Middle frontal gyrus (tissue), 1 donor: Measurements from ENCODE around the gene STXBP5.
"Not testable (repeated sequence)": the region's sequence is repeated elsewhere in the genome, so short reads cannot be mapped to it uniquely, and the experiment has no call there.

ENCODE experiments used
- DNase-seq: peaks from one replicate; pipeline ENCODE4 v3.0.0-alpha.2; 2015; ENCODE audit warnings: low spot score; ENCODE audit errors: extremely low spot score

The STXBP5 gene

GRCh38 chr6:147372806-147373205 lies 168.6 kb downstream of the STXBP5 start:
- DNase-seq, result no peak

- DNase-seq, result no peak
Measured at GRCh38 chr6:147378819-147379218, 174.6 kb downstream of the STXBP5 start.

GRCh38 chr6:147380841-147381240 lies 176.6 kb downstream of the STXBP5 start:
- not testable (repeated sequence) for DNase-seq

GRCh38 chr6:147381712-147382111 lies 177.5 kb downstream of the STXBP5 start:
- no peak for DNase-seq

- DNase-seq, result no peak
Measured at GRCh38 chr6:147382945-147383554, 178.8 kb downstream of the STXBP5 start.

- DNase-seq, result no peak
Measured at GRCh38 chr6:147384029-147384428, 179.8 kb downstream of the STXBP5 start.

- no peak for DNase-seq
Measured at GRCh38 chr6:147384737-147385710, 180.8 kb downstream of the STXBP5 start.

GRCh38 chr6:147389463-147389862 lies 185.2 kb downstream of the STXBP5 start:
- no peak for DNase-seq

GRCh38 chr6:147390909-147391536 lies 186.8 kb downstream of the STXBP5 start:
- no peak for DNase-seq

GRCh38 chr6:147392917-147393625 lies 188.9 kb downstream of the STXBP5 start:
- no peak for DNase-seq

- DNase-seq, result no peak
Measured at GRCh38 chr6:147395158-147395557, 190.9 kb downstream of the STXBP5 start.

GRCh38 chr6:147397306-147397705 lies 193.1 kb downstream of the STXBP5 start:
- DNase-seq, result no peak

- no peak for DNase-seq
Measured at GRCh38 chr6:147400968-147401367, 196.8 kb downstream of the STXBP5 start.

GRCh38 chr6:147401779-147402178 lies 197.6 kb downstream of the STXBP5 start:
- DNase-seq, result no peak

- DNase-seq, result no peak
Measured at GRCh38 chr6:147406783-147407182, 202.6 kb downstream of the STXBP5 start.

- no peak for DNase-seq
Measured at GRCh38 chr6:147407571-147407970, 203.4 kb downstream of the STXBP5 start.

- no peak for DNase-seq
Measured at GRCh38 chr6:147416622-147417021, 212.4 kb downstream of the STXBP5 start.

GRCh38 chr6:147417954-147418353 lies 213.7 kb downstream of the STXBP5 start:
- DNase-seq, result no peak

- DNase-seq, result no peak
Measured at GRCh38 chr6:147418523-147418922, 214.3 kb downstream of the STXBP5 start.

- no peak for DNase-seq
Measured at GRCh38 chr6:147421903-147422302, 217.7 kb downstream of the STXBP5 start.

- no peak for DNase-seq
Measured at GRCh38 chr6:147423111-147423510, 218.9 kb downstream of the STXBP5 start.
